HL-60 (cell line): Measurements from ENCODE around the gene NOTCH4.

Experiments
- CTCF ChIP-seq: IDR thresholded peaks from one replicate; pipeline ENCODE4 v1.5.1; 2011; ENCODE audit warnings: low read length, control low read depth, inconsistent platforms; ENCODE audit not compliant: insufficient read depth
- GABPA ChIP-seq: IDR thresholded peaks from 2 replicates; pipeline ENCODE4 v1.6.1; 2012; ENCODE audit warnings: low read depth
- POLR2AphosphoS5 ChIP-seq: IDR thresholded peaks from 2 replicates; pipeline ENCODE4 v1.6.1; 2012; ENCODE audit warnings: low read depth

GRCh38 chr6:32153564-32154513 is 70.0 kb downstream of the NOTCH4 start, which contains the start of gene PPT2:
- TF ChIP-seq CTCF (no peak), POLR2AphosphoS5 (no peak), GABPA (no peak)
